GM10248 (cell line): Measurements from ENCODE around the gene MYO9A.

Experiments used
- CTCF ChIA-PET: fragments of 300-600 bp; sonication (Branson Sonifier 250); formaldehyde crosslinking; extraction: SDS; loops from one replicate; lab custom pipeline; 2021; ENCODE audit warnings: antibody characterized with exemption; lab: Yijun Ruan, JAX
- POLR2A ChIA-PET: fragments of 350-650 bp; sonication (Branson Sonifier 250); formaldehyde crosslinking; extraction: SDS; loops from one replicate; lab custom pipeline; 2020; ENCODE audit warnings: antibody characterized with exemption; lab: Yijun Ruan, JAX
- DNase-seq: peaks from one replicate; pipeline ENCODE4 v3.0.0; 2012; ENCODE audit errors: extremely low spot score
- CTCF ChIP-seq: IDR thresholded peaks from 2 replicates; pipeline ENCODE4 v1.5.1; 2012; ENCODE audit warnings: mild to moderate bottlenecking, low read depth; ENCODE audit errors: extremely low read depth, missing control alignments, control extremely low read depth

Gene MYO9A, protein sequence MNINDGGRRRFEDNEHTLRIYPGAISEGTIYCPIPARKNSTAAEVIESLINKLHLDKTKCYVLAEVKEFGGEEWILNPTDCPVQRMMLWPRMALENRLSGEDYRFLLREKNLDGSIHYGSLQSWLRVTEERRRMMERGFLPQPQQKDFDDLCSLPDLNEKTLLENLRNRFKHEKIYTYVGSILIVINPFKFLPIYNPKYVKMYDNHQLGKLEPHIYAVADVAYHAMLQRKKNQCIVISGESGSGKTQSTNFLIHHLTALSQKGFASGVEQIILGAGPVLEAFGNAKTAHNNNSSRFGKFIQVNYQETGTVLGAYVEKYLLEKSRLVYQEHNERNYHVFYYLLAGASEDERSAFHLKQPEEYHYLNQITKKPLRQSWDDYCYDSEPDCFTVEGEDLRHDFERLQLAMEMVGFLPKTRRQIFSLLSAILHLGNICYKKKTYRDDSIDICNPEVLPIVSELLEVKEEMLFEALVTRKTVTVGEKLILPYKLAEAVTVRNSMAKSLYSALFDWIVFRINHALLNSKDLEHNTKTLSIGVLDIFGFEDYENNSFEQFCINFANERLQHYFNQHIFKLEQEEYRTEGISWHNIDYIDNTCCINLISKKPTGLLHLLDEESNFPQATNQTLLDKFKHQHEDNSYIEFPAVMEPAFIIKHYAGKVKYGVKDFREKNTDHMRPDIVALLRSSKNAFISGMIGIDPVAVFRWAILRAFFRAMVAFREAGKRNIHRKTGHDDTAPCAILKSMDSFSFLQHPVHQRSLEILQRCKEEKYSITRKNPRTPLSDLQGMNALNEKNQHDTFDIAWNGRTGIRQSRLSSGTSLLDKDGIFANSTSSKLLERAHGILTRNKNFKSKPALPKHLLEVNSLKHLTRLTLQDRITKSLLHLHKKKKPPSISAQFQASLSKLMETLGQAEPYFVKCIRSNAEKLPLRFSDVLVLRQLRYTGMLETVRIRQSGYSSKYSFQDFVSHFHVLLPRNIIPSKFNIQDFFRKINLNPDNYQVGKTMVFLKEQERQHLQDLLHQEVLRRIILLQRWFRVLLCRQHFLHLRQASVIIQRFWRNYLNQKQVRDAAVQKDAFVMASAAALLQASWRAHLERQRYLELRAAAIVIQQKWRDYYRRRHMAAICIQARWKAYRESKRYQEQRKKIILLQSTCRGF (N-terminal part only)

GRCh38 chr15:72118017-72118978 lies at the start of gene MYO9A, which contains the start of gene SENP8:
MYO9A (minus strand) TSS chr15:72118150; CDS start chr15:72046563, 71,587 bp downstream.
SENP8 (plus strand) TSS chr15:72118403; CDS start chr15:72139624, 21,221 bp downstream.
- peak; percentile 98 for DNase-seq
- no peak for TF ChIP-seq CTCF
- POLR2A ChIA-PET: interaction anchor here (0.6 to 1.1 kb wide), 3 partner anchors 9 to 23 kb away, joined by 3 to 5 read pairs (median 4); no protein-coding TSS in a partner anchor
- CTCF ChIA-PET: interaction anchor here (1.0 kb wide), 2 partner anchors 9 to 14 kb away, joined by 3 to 5 read pairs; no protein-coding TSS in a partner anchor

GRCh38 chr15:72167445-72167844 lies 49.5 kb upstream of the MYO9A start:
- no peak for DNase-seq
- ChIA-PET POLR2A (no interaction called here), CTCF (interaction anchor here (0.7 kb wide), 1 partner anchor 24 kb away, joined by 3 read pairs; no protein-coding TSS in a partner anchor)
- TF ChIP-seq CTCF: no peak

DNA sequence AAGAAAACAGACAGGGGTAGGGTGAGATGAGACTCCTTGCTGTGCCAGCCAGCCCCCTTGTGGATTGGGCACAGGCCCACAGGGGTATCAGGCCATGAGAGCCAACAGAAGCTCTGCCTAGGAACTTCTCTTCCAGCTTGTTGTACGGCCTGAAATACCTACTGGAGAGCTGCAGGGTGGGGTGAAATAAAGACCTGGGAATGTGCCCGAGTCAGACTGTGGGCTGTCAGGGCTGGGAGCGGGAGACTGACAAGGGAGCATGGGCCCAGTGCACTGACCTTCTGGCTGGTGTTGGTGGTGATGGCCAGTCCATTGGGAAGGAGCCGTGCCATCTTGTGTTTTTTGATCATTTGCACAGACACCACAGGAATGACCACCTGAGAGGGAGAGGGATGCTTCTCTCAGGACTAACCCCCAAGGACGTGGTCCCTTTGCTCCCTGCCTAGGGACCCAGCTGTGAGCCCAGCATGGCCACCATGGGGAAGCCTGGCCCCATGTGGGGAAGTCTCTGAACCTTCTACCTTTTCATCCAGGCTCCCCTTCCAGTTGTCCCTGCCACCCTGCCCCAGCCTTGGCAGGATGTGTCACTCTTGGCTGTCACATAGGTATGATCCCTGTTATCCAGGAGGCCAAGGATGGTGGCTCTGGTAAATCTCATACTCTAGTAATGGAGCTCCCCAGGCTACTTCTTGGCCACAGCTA lies 48.9 kb upstream of the MYO9A start:
- no peak for TF ChIP-seq CTCF
- no peak for DNase-seq
- ChIA-PET CTCF (interaction anchor here (0.7 kb wide), 1 partner anchor 25 kb away, joined by 3 read pairs; no protein-coding TSS in a partner anchor), POLR2A (no interaction called here)

- ChIA-PET POLR2A (no interaction called here), CTCF (interaction anchor here (0.9 to 2.4 kb wide), 4 partner anchors 35 to 420 kb away, joined by 3 to 10 read pairs (median 4); no protein-coding TSS in a partner anchor)
- no peak for DNase-seq
- no peak for TF ChIP-seq CTCF
These were observed 45.8 kb upstream of the MYO9A start for GRCh38 chr15:72163719-72164118.

DNA sequence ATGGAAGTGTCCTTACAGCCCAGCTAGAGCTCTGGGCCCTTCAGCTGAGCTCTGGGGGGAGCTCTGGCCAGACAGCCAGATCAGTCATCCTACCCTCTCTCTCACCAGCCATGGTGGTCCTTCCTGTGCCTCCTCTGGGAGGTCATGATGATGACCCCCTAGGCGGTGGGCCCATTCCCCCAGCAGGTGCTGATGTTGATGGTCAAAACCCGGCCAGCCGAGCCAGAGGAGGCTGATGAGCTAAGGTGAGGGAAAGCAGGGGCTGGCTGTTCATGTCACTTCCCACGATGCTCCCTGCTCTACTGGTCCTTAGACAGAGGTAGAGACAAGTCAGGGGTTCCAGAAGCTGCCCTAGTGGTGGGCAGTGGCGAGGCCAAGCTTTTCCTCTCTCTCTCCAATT lies 44.6 kb upstream of the MYO9A start:
- ChIA-PET POLR2A (no interaction called here), CTCF (interaction anchor here (1.4 to 2.4 kb wide), 2 partner anchors 362 to 419 kb away, joined by 4 to 10 read pairs; no protein-coding TSS in a partner anchor)
- no peak for TF ChIP-seq CTCF
- DNase-seq: no peak
